Nephron (organoid): ENCODE measurements around the gene OR2M5.

Source experiments
- H3K27ac Mint-ChIP-seq, 3 experiments: 2 replicates each; pipeline ENCODE4 v1.8.0; 2020; ENCODE audit warnings: mixed read lengths in 3 of 3, mild to moderate bottlenecking in 2 of 3, moderate library complexity in 1 of 3
- H3K27me3 Mint-ChIP-seq: 2 replicates; pipeline ENCODE4 v1.8.0; 2021; ENCODE audit warnings: low read depth, mild to moderate bottlenecking, moderate library complexity, mixed read lengths
- H3K36me3 Mint-ChIP-seq: 2 replicates; pipeline ENCODE4 v1.8.0; 2020; ENCODE audit warnings: low read depth, mixed read lengths
- H3K4me1 Mint-ChIP-seq: 2 replicates; pipeline ENCODE4 v1.8.0; 2020; ENCODE audit warnings: mixed read lengths
- H3K4me3 Mint-ChIP-seq, 3 experiments: 2 replicates each; pipeline ENCODE4 v1.8.0; 2020; ENCODE audit warnings: mild to moderate bottlenecking in 3 of 3, mixed read lengths in 3 of 3, moderate library complexity in 2 of 3
- H3K9me3 Mint-ChIP-seq: 2 replicates; pipeline ENCODE4 v1.8.0; 2020; ENCODE audit warnings: mixed read lengths
- TF ChIP-seq, protein P1 (sequence below), 3 experiments: fragments of 200-600 bp; sonication (generic); IDR thresholded peaks; one replicate each; pipeline ENCODE4 v1.5.0; 2021; ENCODE audit warnings: antibody characterized with exemption in 3 of 3; ENCODE audit not compliant: unreplicated experiment in 3 of 3

OR2M5 gene

DNA sequence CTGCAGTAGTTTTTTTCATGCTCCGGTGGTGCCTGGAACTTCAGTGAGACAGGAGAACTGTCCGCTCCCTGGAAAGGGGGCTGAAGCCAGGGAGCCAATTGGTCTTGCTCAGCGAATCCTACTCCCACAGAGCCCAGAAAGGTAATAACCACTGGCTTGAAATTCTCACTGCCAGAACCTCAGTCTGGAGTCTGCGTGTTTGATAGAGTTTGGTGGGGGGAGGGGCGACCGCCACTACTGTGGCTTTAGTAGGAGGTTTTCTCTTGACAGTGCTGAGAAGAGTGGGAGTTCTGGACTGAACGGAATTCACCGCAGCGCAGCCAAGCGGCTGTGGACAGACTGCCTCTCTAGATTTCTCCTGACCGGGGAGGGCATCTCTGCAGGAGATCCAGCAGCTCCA lies 44.1 kb downstream of the OR2M5 start:
- H3K27ac Mint-ChIP-seq, result no peak overlapping the region
- peaks cover 66% of the 10 kb centered on the region for H3K9me3 Mint-ChIP-seq
- H3K27me3 Mint-ChIP-seq, result no peaks in the 10 kb centered on the region
- H3K4me3 Mint-ChIP-seq, result no peak overlapping the region
- H3K36me3 Mint-ChIP-seq, result no peaks in the 10 kb centered on the region
- TF ChIP-seq, protein P1, sequence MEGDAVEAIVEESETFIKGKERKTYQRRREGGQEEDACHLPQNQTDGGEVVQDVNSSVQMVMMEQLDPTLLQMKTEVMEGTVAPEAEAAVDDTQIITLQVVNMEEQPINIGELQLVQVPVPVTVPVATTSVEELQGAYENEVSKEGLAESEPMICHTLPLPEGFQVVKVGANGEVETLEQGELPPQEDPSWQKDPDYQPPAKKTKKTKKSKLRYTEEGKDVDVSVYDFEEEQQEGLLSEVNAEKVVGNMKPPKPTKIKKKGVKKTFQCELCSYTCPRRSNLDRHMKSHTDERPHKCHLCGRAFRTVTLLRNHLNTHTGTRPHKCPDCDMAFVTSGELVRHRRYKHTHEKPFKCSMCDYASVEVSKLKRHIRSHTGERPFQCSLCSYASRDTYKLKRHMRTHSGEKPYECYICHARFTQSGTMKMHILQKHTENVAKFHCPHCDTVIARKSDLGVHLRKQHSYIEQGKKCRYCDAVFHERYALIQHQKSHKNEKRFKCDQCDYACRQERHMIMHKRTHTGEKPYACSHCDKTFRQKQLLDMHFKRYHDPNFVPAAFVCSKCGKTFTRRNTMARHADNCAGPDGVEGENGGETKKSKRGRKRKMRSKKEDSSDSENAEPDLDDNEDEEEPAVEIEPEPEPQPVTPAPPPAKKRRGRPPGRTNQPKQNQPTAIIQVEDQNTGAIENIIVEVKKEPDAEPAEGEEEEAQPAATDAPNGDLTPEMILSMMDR (IDR thresholded peaks at IDR 0.05; ENCODE audit: unreplicated experiment in 3 of 3), result no peak
- H3K4me1 Mint-ChIP-seq, result no peaks in the 10 kb centered on the region

DNA sequence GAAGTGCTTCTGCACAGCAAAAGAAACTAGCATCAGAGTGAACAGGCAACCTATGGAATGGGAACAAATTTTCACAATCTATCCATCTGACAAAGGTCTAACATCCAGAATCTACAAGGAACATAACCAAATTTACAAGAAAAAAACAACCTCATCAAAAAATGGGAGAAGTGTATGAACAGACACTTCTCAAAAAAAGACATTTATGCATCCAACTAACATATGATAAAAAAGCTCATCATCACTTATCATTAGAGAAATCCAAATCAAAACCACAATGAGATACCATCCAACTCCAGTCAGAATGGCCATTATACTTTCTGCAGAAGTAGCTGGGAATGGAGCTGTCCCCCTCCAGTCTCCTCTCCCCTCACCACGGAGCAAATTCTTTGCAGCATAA lies 49.2 kb downstream of the OR2M5 start:
- Mint-ChIP-seq H3K9me3 (peaks cover 49% of the 10 kb centered on the region), H3K27me3 (no peaks in the 10 kb centered on the region), H3K27ac (no peak overlapping the region), H3K36me3 (no peaks in the 10 kb centered on the region), H3K4me1 (no peaks in the 10 kb centered on the region), H3K4me3 (no peak overlapping the region)
- TF ChIP-seq, protein P1 (IDR thresholded peaks at IDR 0.05; ENCODE audit: unreplicated experiment in 3 of 3), result no peak
